HUES64 (cell line): ENCODE results near the gene ETV7.

ENCODE experiments used
- H3K27ac ChIP-seq: 2 replicates; pipeline ENCODE4 v1.7.0; 2013; ENCODE audit warnings: low read depth, low read length, inconsistent platforms
- H3K27me3 ChIP-seq: 2 replicates; pipeline ENCODE4 v1.6.1; 2013; ENCODE audit warnings: mild to moderate bottlenecking, low read length; ENCODE audit not compliant: insufficient read depth
- H3K36me3 ChIP-seq: 2 replicates; pipeline ENCODE4 v1.6.1; 2013; ENCODE audit warnings: mild to moderate bottlenecking, low read length; ENCODE audit not compliant: insufficient read depth
- H3K4me1 ChIP-seq: 2 replicates; pipeline ENCODE4 v1.6.1; 2013; ENCODE audit warnings: mild to moderate bottlenecking, low read length, moderate library complexity; ENCODE audit not compliant: insufficient read depth
- H3K4me3 ChIP-seq: 2 replicates; pipeline ENCODE4 v1.5.1; 2013; ENCODE audit warnings: mild to moderate bottlenecking, low read length, moderate library complexity
- H3K9ac ChIP-seq: 2 replicates; pipeline ENCODE4 v1.6.1; 2013; ENCODE audit warnings: mild to moderate bottlenecking, low read depth, low read length
- H3K9me3 ChIP-seq: 2 replicates; pipeline ENCODE4 v1.6.1; 2013; ENCODE audit warnings: low read depth, low read length; ENCODE audit not compliant: insufficient read depth
- WGBS: fragments of 150-250, 120-280 bp; methylation state at CpG from one replicate; pipeline ENCODE4 v1.1.7; 2013; ENCODE audit warnings: missing lambda C conversion rate; 5-methylcytosine and 5-hydroxymethylcytosine counted together

Gene ETV7

GRCh38 chr6:36327919-36328236 is 59.6 kb downstream of the ETV7 start:
- no peak overlapping the region for H3K9ac ChIP-seq
- H3K27ac ChIP-seq = no peak overlapping the region
- H3K4me3 ChIP-seq = no peak overlapping the region
- H3K9me3 ChIP-seq = no peaks in the 10 kb centered on the region
- H3K27me3 ChIP-seq = no peaks in the 10 kb centered on the region
- H3K4me1 ChIP-seq = peaks cover 16% of the 10 kb centered on the region
- no peaks in the 10 kb centered on the region for H3K36me3 ChIP-seq

- H3K4me1 ChIP-seq = peaks cover 16% of the 10 kb centered on the region
- H3K27ac ChIP-seq = no peak overlapping the region
- no peaks in the 10 kb centered on the region for H3K9me3 ChIP-seq
- H3K27me3 ChIP-seq = no peaks in the 10 kb centered on the region
- H3K9ac ChIP-seq = no peak overlapping the region
- H3K4me3 ChIP-seq = no peak overlapping the region
- 27% methylated on average over 6 of the region's 6 CpGs for WGBS
- H3K36me3 ChIP-seq = no peaks in the 10 kb centered on the region
Measured at GRCh38 chr6:36327226-36327918, 60.1 kb downstream of the ETV7 start.

- no peak overlapping the region for H3K4me3 ChIP-seq
- no peaks in the 10 kb centered on the region for H3K9me3 ChIP-seq
- WGBS = 83% methylated on average over 7 of the region's 7 CpGs
- H3K27ac ChIP-seq = no peak overlapping the region
- peaks cover 16% of the 10 kb centered on the region for H3K4me1 ChIP-seq
- H3K9ac ChIP-seq = no peak overlapping the region
- no peaks in the 10 kb centered on the region for H3K36me3 ChIP-seq
- no peaks in the 10 kb centered on the region for H3K27me3 ChIP-seq
Measured at GRCh38 chr6:36326356-36326995, 61.0 kb downstream of the ETV7 start.

DNA sequence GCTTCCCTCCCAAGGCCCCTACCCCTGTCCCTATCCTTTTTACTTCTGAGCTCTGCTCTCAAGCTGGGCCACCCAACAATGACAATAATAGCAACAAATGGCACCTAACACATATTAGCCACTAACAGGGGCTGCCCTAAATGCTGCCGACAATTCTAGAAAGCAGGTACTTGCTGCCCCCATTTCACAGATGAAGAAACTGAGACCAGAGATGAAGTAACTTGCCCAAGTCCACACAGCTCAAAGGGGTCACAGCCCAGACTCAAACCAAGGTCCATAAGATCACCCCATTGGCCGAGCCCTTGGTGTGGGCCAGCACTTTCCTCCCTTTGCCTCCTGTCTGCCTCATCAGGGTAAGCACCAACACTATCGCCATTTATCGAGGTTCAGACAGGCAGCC is 62.8 kb downstream of the ETV7 start:
- no peak overlapping the region for H3K9ac ChIP-seq
- no peak overlapping the region for H3K4me3 ChIP-seq
- no peaks in the 10 kb centered on the region for H3K27me3 ChIP-seq
- H3K9me3 ChIP-seq = no peaks in the 10 kb centered on the region
- no peak overlapping the region for H3K27ac ChIP-seq
- peaks cover 12% of the 10 kb centered on the region for H3K4me1 ChIP-seq
- H3K36me3 ChIP-seq = no peaks in the 10 kb centered on the region
- 92% methylated on average over 4 of the region's 4 CpGs for WGBS

DNA sequence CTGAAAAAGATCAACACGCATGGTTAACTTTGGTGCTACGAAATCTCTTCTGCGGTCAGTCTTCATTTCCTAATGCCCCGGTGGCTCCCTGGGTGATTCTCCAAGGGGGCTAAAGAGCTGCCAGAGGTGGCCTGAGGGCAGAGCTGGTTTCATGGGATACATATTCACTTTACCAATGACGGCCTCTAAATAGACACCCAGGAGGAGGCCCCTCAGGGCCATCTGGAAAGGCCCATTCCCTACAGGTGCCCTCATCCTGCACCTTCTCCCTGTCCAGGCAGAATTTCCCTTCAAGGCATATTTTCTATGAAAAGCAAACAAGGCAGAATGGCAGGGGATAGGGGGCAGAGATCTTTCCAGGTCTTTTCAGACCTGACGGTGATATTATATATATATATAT is 63.3 kb downstream of the ETV7 start:
- WGBS = 89% methylated on average over 5 of the region's 6 CpGs
- Histone ChIP-seq H3K9me3 (no peaks in the 10 kb centered on the region), H3K27me3 (no peaks in the 10 kb centered on the region), H3K4me1 (peaks cover 12% of the 10 kb centered on the region), H3K4me3 (no peak overlapping the region), H3K36me3 (no peaks in the 10 kb centered on the region), H3K27ac (no peak overlapping the region), H3K9ac (no peak overlapping the region)

GRCh38 chr6:36323062-36323461 is 64.4 kb downstream of the ETV7 start:
- Histone ChIP-seq H3K27ac (no peak overlapping the region), H3K4me1 (peaks cover 12% of the 10 kb centered on the region), H3K27me3 (no peaks in the 10 kb centered on the region), H3K4me3 (no peak overlapping the region), H3K9ac (no peak overlapping the region), H3K9me3 (no peaks in the 10 kb centered on the region), H3K36me3 (no peaks in the 10 kb centered on the region)
- 77% methylated on average over 7 of the region's 8 CpGs for WGBS

DNA sequence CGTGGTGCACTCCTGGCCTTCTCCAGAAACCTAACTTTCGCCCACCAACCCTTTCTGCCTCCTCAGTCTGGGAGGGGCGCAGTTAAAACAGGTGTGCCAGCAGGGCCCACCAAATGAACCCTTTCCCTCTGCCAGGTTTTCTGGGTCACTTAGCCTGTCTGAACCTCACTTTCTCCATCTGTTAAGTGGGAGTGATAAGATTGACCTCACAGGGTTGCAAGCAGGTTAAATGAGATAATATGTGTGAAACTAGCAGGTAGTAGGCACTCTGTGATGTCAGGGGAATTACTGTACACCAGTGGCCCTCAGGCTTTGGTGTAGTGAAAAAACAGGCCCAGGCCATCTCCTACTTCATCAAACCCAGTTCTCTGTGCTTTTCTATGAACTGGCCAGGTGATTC is 64.9 kb downstream of the ETV7 start:
- H3K9ac ChIP-seq = no peak overlapping the region
- H3K4me3 ChIP-seq = no peak overlapping the region
- H3K27me3 ChIP-seq = no peaks in the 10 kb centered on the region
- H3K9me3 ChIP-seq = no peaks in the 10 kb centered on the region
- H3K4me1 ChIP-seq = peaks cover 7% of the 10 kb centered on the region
- no peaks in the 10 kb centered on the region for H3K36me3 ChIP-seq
- H3K27ac ChIP-seq = no peak overlapping the region
- 91% methylated on average over 3 of the region's 3 CpGs for WGBS

- Histone ChIP-seq H3K27me3 (no peaks in the 10 kb centered on the region), H3K4me1 (no peaks in the 10 kb centered on the region), H3K9me3 (no peaks in the 10 kb centered on the region), H3K27ac (no peak overlapping the region), H3K4me3 (no peak overlapping the region), H3K9ac (no peak overlapping the region), H3K36me3 (no peaks in the 10 kb centered on the region)
- WGBS = 90% methylated on average over 11 of the region's 11 CpGs
Measured at GRCh38 chr6:36320475-36320874, 67.0 kb downstream of the ETV7 start.

- Histone ChIP-seq H3K27ac (no peak overlapping the region), H3K4me1 (no peaks in the 10 kb centered on the region), H3K27me3 (no peaks in the 10 kb centered on the region), H3K9ac (no peak overlapping the region), H3K4me3 (no peak overlapping the region), H3K9me3 (no peaks in the 10 kb centered on the region), H3K36me3 (no peaks in the 10 kb centered on the region)
- WGBS = no CpG with 5 or more reads among the region's 2 CpGs
Measured at GRCh38 chr6:36319821-36320220, 67.6 kb downstream of the ETV7 start.

DNA sequence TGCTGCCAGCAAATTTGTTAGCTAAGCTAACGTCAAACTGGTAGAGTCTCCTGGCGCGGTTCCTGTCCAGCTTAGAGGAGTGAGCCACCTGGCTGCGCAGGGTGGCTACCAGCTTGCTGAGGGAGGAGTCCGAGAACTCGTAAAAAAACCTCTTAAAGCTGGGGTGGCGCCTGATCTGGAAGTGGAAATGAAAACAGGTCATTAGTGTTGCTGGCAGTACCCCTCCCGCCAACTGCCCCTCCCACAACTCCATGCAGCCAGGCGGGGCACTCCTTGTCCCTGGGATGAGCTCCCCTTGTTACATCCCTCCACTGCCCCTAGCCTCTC is 68.1 kb downstream of the ETV7 start:
- WGBS = 85% methylated on average over 8 of the region's 9 CpGs
- H3K36me3 ChIP-seq = no peaks in the 10 kb centered on the region
- no peak overlapping the region for H3K27ac ChIP-seq
- no peak overlapping the region for H3K4me3 ChIP-seq
- H3K27me3 ChIP-seq = no peaks in the 10 kb centered on the region
- H3K4me1 ChIP-seq = no peaks in the 10 kb centered on the region
- H3K9ac ChIP-seq = no peak overlapping the region
- H3K9me3 ChIP-seq = no peaks in the 10 kb centered on the region

- Histone ChIP-seq H3K36me3 (no peaks in the 10 kb centered on the region), H3K4me3 (no peak overlapping the region), H3K27me3 (no peaks in the 10 kb centered on the region), H3K27ac (no peak overlapping the region), H3K4me1 (peaks cover 4% of the 10 kb centered on the region; the same call in 1 of the 2 replicates), H3K9me3 (no peaks in the 10 kb centered on the region), H3K9ac (no peak overlapping the region)
- WGBS = 82% methylated on average over 6 of the region's 6 CpGs
Measured at GRCh38 chr6:36318690-36319435, 68.6 kb downstream of the ETV7 start.
